Ovary (tissue), 9 donors: ENCODE results near the gene CYP4F12. TPM values are rescaled to one million over a fixed set of nuclear protein-coding genes. Genes with fewer than 3 reads are reported as not detected.

Experiments used
- DNase-seq, 5 donors: peaks; one replicate each; pipeline ENCODE4 v3.0.0-alpha.2; 2019 to 2020
- H3K27ac ChIP-seq, 2 donors: fragments of 200-600 bp; one replicate each; pipeline versions ENCODE4 v1.5.1 to v1.8.0; 2019 to 2022
- H3K27me3 ChIP-seq: fragments of 200-600 bp; one replicate; pipeline ENCODE4 v1.8.0; 2022
- H3K36me3 ChIP-seq: fragments of 200-600 bp; sonication (generic); one replicate; pipeline ENCODE4 v1.5.1; 2019
- H3K4me1 ChIP-seq: one replicate; pipeline ENCODE4 v1.8.1; 2013; ENCODE audit warnings: mild to moderate bottlenecking, moderate library complexity; ENCODE audit not compliant: insufficient read depth
- H3K4me3 ChIP-seq: fragments of 200-600 bp; sonication (generic); one replicate; pipeline ENCODE4 v1.5.1; 2017
- H3K9me3 ChIP-seq, 2 donors: fragments of 200-600 bp in 1 of 2; sonication (generic) in 1 of 2; one replicate each; pipeline versions ENCODE4 v1.5.1 to v1.8.1; 2013 to 2019; ENCODE audit warnings: mild to moderate bottlenecking in 1 of 2, moderate library complexity in 1 of 2
- EP300 ChIP-seq: sonication (generic); formaldehyde crosslinking; IDR thresholded peaks from one replicate; pipeline ENCODE4 v1.6.1; 2017; ENCODE audit warnings: antibody characterized with exemption
- POLR2A ChIP-seq: fragments of 450-650 bp; IDR thresholded peaks from one replicate; pipeline ENCODE4 v1.6.1; 2017; ENCODE audit warnings: antibody characterized with exemption, mild to moderate bottlenecking, moderate library complexity
- WGBS, 3 donors: extraction: QIAGEN DNeasy Blood & Tissue Kit in 1 of 3; methylation state at CpG; one replicate each; pipeline versions ENCODE4 v1.1.5 to v1.1.7; 2013 to 2017; 5-methylcytosine and 5-hydroxymethylcytosine counted together
- intact Hi-C, 4 donors: fragments of 100-400 bp; cut with DNase I; formaldehyde crosslinking; loops; one replicate each; pipeline versions ENCODE4 v1.11.0 to v1.15.1; 2022 to 2023
- polyA plus RNA-seq, 2 donors: library from polyadenylated mRNA; stranded (reverse); fragments of 200-250 nt in 1 of 2; fragments of 350-450 nt in 1 of 2; fragmentation: Illumina TruSeq in 1 of 2; extraction: RNeasy Lipid Tissue Mini Kit (QIAGEN cat#74804) in 1 of 2; gene quantifications; one replicate each; pipeline ENCODE4 v1.2.3, GENCODE V29; 2013 to 2014
- total RNA-seq, 7 donors: library from RNA; depleted of rRNA in 2 of 7; stranded (reverse); fragments of >200 nt in 2 of 7; fragmentation: NEBNext Ultra II Directional in 3 of 7; extraction: Animal tissue kit (Norgen Biotek cat#: 25700) in 3 of 7; gene quantifications; one replicate each; pipeline versions ENCODE4 v1.1.0 to v1.2.4, GENCODE V29; 2016 to 2023
- TF ChIP-seq, protein P1 (sequence below), 3 donors: fragments of 450-650 bp in 2 of 3; fragments of 200-600 bp in 1 of 3; IDR thresholded peaks; one replicate each; pipeline versions ENCODE4 v1.5.1 to v1.8.0; 2016 to 2022; ENCODE audit warnings: antibody characterized with exemption in 3 of 3, mild to moderate bottlenecking in 1 of 3
- donor health status: DM: no; HTN: no; CAD: no; lungs with moderate emphysema.
- donor health status: DM: no; HTN: no; CAD: no.
- donor health status: Bipolar disorder and iron deficiency.
- donor health status: DM: yes; HTN: yes; CAD: no.
- donor health status: DM: no; HTN: no; CAD: no.
- donor health status: DM: yes; HTN: yes; CAD: no.

The CYP4F12 gene
- total and polyA plus RNA-seq, 9 donors, result 2.7 to 14.1 (median 8.9) TPM

DNA sequence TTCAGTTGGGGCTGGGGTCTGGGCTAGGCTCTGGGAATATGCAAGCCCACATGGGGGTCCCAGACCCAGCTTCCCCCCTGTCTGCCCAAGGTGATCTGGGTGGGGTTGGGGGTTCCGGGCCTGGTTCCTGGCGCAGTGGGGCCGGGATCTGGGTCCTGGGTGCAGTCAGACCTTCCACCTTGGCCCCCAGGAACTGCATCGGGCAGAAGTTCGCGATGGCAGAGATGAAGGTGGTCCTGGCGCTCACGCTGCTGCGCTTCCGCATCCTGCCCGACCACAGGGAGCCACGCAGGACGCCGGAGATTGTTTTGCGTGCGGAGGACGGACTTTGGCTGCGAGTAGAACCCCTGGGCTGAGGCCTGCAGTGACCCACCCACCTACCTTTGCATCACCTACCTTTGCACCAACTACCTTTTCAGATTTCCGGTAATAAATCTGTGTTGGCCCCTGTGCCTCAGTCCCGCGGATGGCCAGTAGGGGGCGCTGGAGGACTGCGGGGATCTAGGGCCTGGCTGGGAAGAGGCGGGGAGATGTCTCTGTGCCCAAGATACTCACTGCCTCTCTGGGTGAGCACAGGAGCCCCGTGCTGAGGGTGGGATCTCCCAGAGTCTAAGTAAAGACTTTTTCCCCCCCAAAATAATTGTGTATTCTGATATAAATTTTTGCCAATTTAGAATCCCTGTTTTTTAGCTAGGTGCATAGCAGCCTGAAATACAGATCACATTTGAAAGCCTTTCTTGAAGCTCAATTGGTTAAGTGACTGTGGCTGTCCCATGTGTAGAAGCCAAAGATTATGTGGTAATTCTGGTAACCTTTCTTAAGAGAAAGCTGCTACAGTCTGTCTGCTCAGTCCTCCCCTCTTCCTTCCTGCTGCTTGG lies 43.6 kb upstream of the CYP4F12 start:
- Histone ChIP-seq H3K36me3 (no peaks in the 10 kb centered on the region), H3K4me3 (no peak overlapping the region), H3K9me3 (no peaks in the 10 kb centered on the region), H3K27me3 (no peaks in the 10 kb centered on the region), H3K27ac (no peak overlapping the region), H3K4me1 (no peaks in the 10 kb centered on the region)
- peak; percentile 57 to 84 (median 79) for DNase-seq
- WGBS, 3 donors, result 2 to 13% (median 13%) methylated on average over 21 to 25 of the region's 25 CpGs
- TF ChIP-seq POLR2A (no peak), EP300 (no peak)
- TF ChIP-seq, protein P1, sequence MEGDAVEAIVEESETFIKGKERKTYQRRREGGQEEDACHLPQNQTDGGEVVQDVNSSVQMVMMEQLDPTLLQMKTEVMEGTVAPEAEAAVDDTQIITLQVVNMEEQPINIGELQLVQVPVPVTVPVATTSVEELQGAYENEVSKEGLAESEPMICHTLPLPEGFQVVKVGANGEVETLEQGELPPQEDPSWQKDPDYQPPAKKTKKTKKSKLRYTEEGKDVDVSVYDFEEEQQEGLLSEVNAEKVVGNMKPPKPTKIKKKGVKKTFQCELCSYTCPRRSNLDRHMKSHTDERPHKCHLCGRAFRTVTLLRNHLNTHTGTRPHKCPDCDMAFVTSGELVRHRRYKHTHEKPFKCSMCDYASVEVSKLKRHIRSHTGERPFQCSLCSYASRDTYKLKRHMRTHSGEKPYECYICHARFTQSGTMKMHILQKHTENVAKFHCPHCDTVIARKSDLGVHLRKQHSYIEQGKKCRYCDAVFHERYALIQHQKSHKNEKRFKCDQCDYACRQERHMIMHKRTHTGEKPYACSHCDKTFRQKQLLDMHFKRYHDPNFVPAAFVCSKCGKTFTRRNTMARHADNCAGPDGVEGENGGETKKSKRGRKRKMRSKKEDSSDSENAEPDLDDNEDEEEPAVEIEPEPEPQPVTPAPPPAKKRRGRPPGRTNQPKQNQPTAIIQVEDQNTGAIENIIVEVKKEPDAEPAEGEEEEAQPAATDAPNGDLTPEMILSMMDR (IDR thresholded peaks at IDR 0.05), result peak; percentile 72 to 83 (median 83)
- intact Hi-C loops, result loop anchor here in 2 of 4 donors (5.0 to 10.0 kb wide), 2 partner anchors 406 to 553 kb away; no protein-coding TSS in a partner anchor

GRCh38 chr19:15631817-15632216 lies 41.1 kb upstream of the CYP4F12 start:
- intact Hi-C loops, result no loop called here
- H3K27me3 ChIP-seq, result no peaks in the 10 kb centered on the region
- no peak for TF ChIP-seq POLR2A
- no peak for TF ChIP-seq EP300
- TF ChIP-seq, protein P1 (IDR thresholded peaks at IDR 0.05), result no peak

GRCh38 chr19:15633082-15633835 lies 39.6 kb upstream of the CYP4F12 start:
- H3K9me3 ChIP-seq, result no peaks in the 10 kb centered on the region
- H3K4me1 ChIP-seq, result no peaks in the 10 kb centered on the region
- TF ChIP-seq, protein P1 (IDR thresholded peaks at IDR 0.05), result no peak
- TF ChIP-seq POLR2A (no peak), EP300 (no peak)
- WGBS, 3 donors, result 48 to 57% (median 51%) methylated on average over 5 of the region's 5 CpGs
- H3K27me3 ChIP-seq, result no peaks in the 10 kb centered on the region
- intact Hi-C loops, result no loop called here
- DNase-seq, result no peak
- H3K27ac ChIP-seq, result no peak overlapping the region
- H3K4me3 ChIP-seq, result no peak overlapping the region
- H3K36me3 ChIP-seq, result no peaks in the 10 kb centered on the region

More at GRCh38 chr19:15631817-15632216, 41.1 kb upstream of the CYP4F12 start:
- Histone ChIP-seq H3K9me3 (no peaks in the 10 kb centered on the region), H3K27ac (no peak overlapping the region), H3K4me1 (no peaks in the 10 kb centered on the region), H3K36me3 (no peaks in the 10 kb centered on the region), H3K4me3 (no peak overlapping the region)
- WGBS, 3 donors, result 1 to 3% (median 1%) methylated on average over 9 of the region's 9 CpGs
- no peak for DNase-seq

GRCh38 chr19:15634105-15634504 lies 38.8 kb upstream of the CYP4F12 start:
- intact Hi-C loops, result no loop called here
- H3K4me3 ChIP-seq, result no peak overlapping the region
- H3K9me3 ChIP-seq, result no peaks in the 10 kb centered on the region
- TF ChIP-seq EP300, result no peak
- TF ChIP-seq POLR2A, result no peak
- TF ChIP-seq, protein P1 (IDR thresholded peaks at IDR 0.05), result no peak
- no peak overlapping the region for H3K27ac ChIP-seq
- no peaks in the 10 kb centered on the region for H3K36me3 ChIP-seq
- DNase-seq, result no peak
- WGBS, 3 donors, result 58 to 73% (median 68%) methylated on average over 3 of the region's 3 CpGs
- H3K4me1 ChIP-seq, result no peaks in the 10 kb centered on the region
- no peaks in the 10 kb centered on the region for H3K27me3 ChIP-seq
